GM03348 (cell line): ENCODE results near the gene PTPRM.

Source experiments
- DNase-seq: peaks from one replicate; pipeline ENCODE4 v3.0.0; 2012; ENCODE audit warnings: low spot score

PTPRM gene

GRCh38 chr18:7809455-7809854 is 242.3 kb downstream of the PTPRM start:
- no peak for DNase-seq

GRCh38 chr18:7809978-7810377 is 242.9 kb downstream of the PTPRM start:
- DNase-seq, result no peak

DNA sequence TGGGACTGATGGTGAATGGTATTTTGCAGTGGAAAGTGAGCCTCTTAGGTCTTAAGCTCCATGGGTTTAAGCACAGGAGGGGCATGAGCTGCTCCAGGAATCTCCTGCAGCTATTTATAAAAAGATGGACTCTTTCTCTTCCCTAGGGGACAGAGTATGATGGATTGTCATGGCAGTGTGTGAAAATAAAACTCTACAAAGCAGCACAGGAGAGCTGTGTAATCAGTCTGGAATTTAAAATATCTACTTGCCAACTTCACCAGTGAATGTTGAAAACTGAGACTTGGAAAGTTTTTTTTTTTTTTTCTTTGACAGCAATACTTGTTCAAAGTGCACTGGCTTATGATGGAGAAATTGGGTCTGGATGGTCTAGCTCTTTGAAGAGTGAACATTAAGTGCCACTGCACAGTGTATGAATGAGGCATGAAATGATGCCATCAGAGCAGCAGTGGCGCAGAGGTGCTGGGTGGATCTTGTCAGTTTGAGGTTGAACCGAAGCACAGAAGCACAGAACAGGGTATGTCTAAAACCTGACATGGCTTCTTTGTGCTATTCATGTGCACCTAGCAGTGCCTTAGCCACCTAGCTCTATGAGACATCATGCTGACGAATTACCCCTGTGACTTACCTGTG is 245.4 kb downstream of the PTPRM start:
- peak; percentile 84 for DNase-seq

GRCh38 chr18:7813131-7813530 is 246.0 kb downstream of the PTPRM start:
- no peak for DNase-seq

DNA sequence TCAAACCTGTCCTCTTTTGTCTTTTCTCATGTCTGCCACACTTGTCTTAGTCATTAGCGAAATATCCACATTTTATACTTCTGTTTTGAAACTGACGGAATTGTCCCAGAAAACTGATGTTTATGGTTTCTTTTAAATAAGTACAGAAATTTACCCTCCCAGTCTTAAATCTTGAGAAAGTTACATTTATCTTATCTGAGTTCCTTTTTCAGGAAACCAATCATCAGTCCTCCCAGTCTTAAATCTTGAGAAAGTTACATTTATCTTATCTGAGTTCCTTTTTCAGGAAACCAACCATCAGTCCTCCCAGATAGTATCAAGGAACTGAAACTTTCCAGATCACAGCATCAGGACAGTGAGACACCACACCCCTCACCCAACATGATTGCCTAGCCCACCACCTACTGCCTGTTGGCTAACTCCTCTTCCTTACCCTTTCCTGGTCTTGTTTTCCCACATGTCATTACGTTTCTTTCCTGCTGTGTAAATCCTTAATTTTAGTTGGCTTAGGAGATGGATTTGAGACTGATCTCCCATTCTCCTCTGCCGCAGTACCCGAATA is 247.7 kb downstream of the PTPRM start:
- no peak for DNase-seq

GRCh38 chr18:7815787-7816186 is 248.7 kb downstream of the PTPRM start:
- DNase-seq, result no peak

- DNase-seq, result peak; percentile 25
Measured at GRCh38 chr18:7817575-7818230, 250.6 kb downstream of the PTPRM start.

DNA sequence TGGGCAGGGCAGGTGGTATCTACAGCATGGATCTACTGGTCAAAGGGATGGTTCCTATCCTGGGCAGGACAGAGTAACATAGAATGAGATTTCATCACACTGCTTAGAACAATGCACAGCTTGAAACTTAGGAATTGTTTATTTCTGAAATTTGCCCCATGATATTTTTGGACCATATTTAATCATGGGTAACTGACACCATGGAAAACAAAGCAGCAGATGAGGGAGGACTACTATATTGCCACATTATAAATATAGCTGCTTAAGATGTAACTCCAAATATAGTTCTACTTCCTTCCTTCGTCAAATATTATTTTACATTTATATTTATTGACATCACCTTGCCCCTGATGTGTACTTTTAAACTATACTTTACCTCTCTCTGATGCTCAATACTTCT is 254.7 kb downstream of the PTPRM start:
- no peak for DNase-seq

DNA sequence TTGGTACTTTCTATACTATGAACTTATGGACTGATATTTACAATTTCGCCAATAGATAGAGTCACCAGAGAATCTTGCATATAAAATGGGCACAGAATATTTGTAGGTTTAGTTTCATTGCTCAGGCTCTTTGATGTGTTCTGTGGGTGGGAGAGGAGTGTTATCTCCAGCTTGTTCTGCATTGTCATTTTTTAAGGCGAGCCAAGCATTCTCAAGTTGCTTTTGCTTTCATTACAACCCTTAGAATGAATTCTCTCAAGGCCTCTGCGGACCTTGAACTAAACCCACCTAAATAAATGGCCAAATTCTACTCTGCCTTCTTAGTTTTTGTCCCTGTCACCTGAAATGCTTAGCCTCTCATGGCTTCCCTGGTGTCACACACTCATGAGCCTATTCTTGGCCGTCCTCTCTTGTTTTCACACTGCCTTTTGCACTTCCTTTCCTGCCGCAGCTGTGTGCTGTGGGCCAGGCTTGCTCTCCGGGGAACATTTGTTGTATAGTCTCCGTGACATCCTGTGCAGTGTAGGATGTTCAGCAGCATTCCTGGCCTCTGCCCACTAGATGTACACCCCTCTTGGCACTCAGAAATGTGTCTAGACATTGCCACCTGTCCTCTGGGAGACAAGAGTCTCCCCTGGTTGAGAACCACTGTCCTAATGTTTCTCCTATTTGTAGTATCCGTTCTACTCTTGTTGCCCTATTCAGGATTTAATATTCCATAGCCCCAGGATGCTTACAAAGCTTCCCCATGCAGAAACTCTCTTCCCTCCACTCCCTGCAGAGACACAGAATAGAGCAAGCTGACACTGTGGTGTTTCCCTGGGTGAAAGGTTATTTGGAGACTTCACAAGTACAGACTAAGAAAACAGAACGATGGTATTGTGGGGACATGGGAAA is 255.6 kb downstream of the PTPRM start:
- no peak for DNase-seq

GRCh38 chr18:7824970-7825369 is 257.9 kb downstream of the PTPRM start:
- peak; percentile 13 for DNase-seq

GRCh38 chr18:7830468-7830867 is 263.4 kb downstream of the PTPRM start:
- DNase-seq, result no peak

DNA sequence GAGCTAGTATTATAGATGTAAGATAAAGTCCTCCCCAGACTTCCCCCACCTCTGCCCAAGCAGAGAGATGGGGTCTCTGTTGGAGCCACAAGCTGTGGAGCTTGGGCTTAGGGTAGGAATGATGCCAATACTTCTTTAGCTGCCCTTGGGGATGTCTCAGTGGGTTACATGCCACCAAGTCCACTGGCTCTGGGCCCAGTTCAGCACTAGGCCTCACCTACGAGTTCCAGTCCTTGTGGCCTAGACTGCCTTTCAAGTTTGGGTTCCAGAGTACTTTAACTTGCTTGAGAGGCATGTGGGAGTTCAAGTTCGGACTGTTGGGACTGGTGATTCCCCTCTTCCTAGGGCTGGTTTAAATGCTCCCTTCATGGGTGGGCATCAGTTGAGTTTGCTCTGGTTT is 272.4 kb downstream of the PTPRM start:
- no peak for DNase-seq

DNA sequence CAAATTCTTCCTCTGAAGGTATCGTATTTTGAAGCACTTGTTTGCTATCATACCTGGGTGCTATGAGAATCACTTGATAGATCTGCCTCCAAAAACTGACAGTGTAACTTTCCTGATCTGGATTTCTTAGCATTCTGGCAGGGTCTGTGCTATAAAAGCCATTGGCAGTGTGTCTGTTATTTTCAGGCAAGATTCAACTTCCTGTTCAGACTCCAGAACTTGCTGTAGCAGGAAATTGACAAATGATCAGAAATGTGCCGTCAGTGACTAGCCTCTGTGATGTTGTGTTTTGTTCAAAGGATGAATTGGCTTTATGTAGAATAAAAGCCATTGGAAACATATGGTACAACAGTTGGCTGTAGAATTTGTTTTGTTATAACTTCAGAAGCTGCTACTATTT is 273.3 kb downstream of the PTPRM start:
- DNase-seq, result no peak

DNA sequence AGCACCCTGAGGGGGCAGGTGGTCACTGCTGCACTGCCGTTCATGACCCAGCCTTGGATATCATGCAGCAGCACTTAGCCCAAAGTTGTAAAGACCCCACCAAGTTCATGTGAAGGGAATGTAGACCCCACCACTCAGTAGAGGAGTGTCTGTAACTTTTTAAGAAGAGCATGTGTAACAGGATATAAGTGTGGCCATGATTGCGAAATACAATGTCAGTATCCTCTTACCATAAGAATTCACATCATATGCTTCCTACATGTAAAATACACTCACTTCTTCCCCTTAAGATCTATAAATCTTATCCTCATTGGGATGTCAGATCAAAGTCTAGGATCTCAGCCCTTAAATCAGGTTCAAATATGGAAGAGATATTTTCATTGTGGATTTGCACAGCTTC is 276.9 kb downstream of the PTPRM start:
- no peak for DNase-seq

GRCh38 chr18:7844418-7844817 is 277.3 kb downstream of the PTPRM start:
- DNase-seq, result no peak

- no peak for DNase-seq
Measured at GRCh38 chr18:7846335-7846734, 279.2 kb downstream of the PTPRM start.

GRCh38 chr18:7847357-7848053 is 280.4 kb downstream of the PTPRM start:
- DNase-seq, result no peak

DNA sequence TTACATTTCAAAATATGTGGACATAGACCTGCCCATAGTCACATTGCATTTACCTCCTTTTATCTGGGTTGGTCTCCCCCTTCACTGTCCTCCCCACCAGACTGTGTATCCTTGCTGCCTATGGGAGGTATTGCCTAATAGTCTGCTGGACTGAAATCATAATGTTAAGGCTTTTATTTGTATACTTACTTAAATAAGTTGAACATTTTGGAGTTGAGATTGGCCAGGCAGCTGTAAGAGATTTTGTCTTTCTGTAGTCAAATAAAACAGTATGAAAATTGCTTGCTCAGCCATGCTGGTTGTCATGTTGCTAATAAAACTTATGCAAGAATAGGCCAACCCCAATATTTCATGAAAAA is 280.9 kb downstream of the PTPRM start:
- DNase-seq, result no peak

GRCh38 chr18:7850446-7850845 is 283.3 kb downstream of the PTPRM start:
- DNase-seq, result no peak

GRCh38 chr18:7855028-7855427 is 287.9 kb downstream of the PTPRM start:
- DNase-seq, result no peak

DNA sequence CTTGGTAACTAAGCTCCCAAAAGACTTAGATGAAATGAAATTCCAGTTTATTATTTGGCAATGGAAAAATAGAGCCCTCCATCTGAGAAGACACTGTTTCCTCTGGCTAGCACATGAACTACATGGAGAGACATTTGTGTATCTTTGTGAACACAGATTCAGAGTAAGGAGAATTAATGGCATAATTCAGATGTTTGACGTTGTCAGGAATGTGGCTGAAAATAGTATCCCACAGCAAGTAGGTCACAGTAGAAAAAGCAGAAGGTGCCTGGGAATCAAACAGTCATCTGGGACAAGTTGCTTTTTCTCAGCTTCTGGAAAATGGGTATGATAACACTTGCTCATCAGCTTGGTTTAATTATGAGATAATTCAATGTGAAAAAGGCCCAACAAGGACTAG is 288.6 kb downstream of the PTPRM start:
- DNase-seq, result no peak

DNA sequence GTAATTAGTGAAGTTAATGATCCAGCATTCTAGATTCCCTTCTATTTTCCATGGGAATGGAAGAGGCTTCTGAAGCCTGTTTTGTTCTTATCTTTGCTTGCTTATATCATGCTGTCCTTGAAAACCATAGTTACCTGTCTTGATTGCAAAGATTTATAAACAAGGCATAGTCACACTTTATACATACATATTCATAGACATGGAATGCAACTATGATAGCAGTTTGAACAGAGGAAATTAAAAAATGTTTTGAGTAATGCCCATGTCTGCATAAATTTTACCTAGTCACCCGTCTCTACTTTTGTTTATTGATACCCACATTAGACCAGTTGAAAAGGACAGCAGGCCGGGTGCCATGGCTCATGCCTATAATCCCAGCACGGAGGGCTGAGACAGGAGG is 289.0 kb downstream of the PTPRM start:
- no peak for DNase-seq
